ENCODE measurements around the gene INPP5K.
"Not testable (repeated sequence)": the region's sequence is repeated elsewhere in the genome, so short reads cannot be mapped to it uniquely, and the experiment has no call there.

INPP5K gene

GRCh38 chr17:1464186-1464585 is 52.2 kb downstream of the INPP5K start:
- DNase-seq: no peak

GRCh38 chr17:1462164-1463112 is 54.0 kb downstream of the INPP5K start:
- peak; percentile 11 to 54 (median 47) for DNase-seq

- peak; percentile 84 to 95 (median 90) for DNase-seq
Observed at GRCh38 chr17:1461198-1461944, 55.0 kb downstream of the INPP5K start.

GRCh38 chr17:1460233-1460632 is 56.2 kb downstream of the INPP5K start:
- DNase-seq: no peak

- DNase-seq: peak; percentile 98 to 100 (median 100)
Observed at GRCh38 chr17:1455797-1456599, 60.4 kb downstream of the INPP5K start, which contains the start of gene CRK. TSS of gene CRK (minus strand) at chr17:1456232. CDS start at chr17:1456117, 115 bp downstream.

GRCh38 chr17:1455291-1455796 is 61.1 kb downstream of the INPP5K start:
- DNase-seq: peak; percentile 60 to 83 (median 75)

GRCh38 chr17:1454541-1454940 is 61.9 kb downstream of the INPP5K start:
- DNase-seq: no peak

- not testable (repeated sequence) for DNase-seq
Observed at GRCh38 chr17:1453694-1454093, 62.7 kb downstream of the INPP5K start.

- DNase-seq: no peak
Observed at GRCh38 chr17:1452836-1453235, 63.6 kb downstream of the INPP5K start.

GRCh38 chr17:1450261-1450660 is 66.2 kb downstream of the INPP5K start:
- not testable (repeated sequence) for DNase-seq

- DNase-seq: no peak
Observed at GRCh38 chr17:1449412-1449967, 66.9 kb downstream of the INPP5K start.

GRCh38 chr17:1447052-1447451 is 69.4 kb downstream of the INPP5K start:
- peak in 1 of 4 experiments; percentile 17 for DNase-seq

- DNase-seq: no peak
Observed at GRCh38 chr17:1446201-1446600, 70.2 kb downstream of the INPP5K start.

GRCh38 chr17:1445695-1446094 is 70.7 kb downstream of the INPP5K start:
- DNase-seq: not testable (repeated sequence)

Data from suppressor macrophage (primary cell).